Activated naive CD8-positive, alpha-beta T cell treated with anti-CD3 and anti-CD28 coated beads, Interleukin-2, amount 50 U/mL, for 24 hours (primary cell): ENCODE measurements around the gene CDH13.
A peak's percentile ranks its signal among the peaks of the same experiment; 100 is the strongest.

Experiments
- ATAC-seq: fragments of 150-1000 bp; cut with Tn5 transposase; one replicate; pipeline ENCODE4 v1.10.0; 2021
- DNase-seq: peaks from one replicate; pipeline ENCODE4 v3.0.0; 2021
- H3K27ac Mint-ChIP-seq: one replicate; pipeline ENCODE4 v1.8.0; 2021; ENCODE audit warnings: mild to moderate bottlenecking, mixed read lengths
- H3K27me3 Mint-ChIP-seq: one replicate; pipeline ENCODE4 v1.8.0; 2021; ENCODE audit warnings: mixed read lengths
- H3K36me3 Mint-ChIP-seq: one replicate; pipeline ENCODE4 v1.8.0; 2021; ENCODE audit warnings: low read depth, mixed read lengths
- H3K4me1 Mint-ChIP-seq: one replicate; pipeline ENCODE4 v1.8.0; 2021; ENCODE audit warnings: mixed read lengths
- H3K4me3 Mint-ChIP-seq: one replicate; pipeline ENCODE4 v1.8.0; 2021; ENCODE audit warnings: mild to moderate bottlenecking, moderate library complexity, mixed read lengths
- H3K9me3 Mint-ChIP-seq: one replicate; pipeline ENCODE4 v1.8.0; 2021; ENCODE audit warnings: mixed read lengths

The CDH13 gene

DNA sequence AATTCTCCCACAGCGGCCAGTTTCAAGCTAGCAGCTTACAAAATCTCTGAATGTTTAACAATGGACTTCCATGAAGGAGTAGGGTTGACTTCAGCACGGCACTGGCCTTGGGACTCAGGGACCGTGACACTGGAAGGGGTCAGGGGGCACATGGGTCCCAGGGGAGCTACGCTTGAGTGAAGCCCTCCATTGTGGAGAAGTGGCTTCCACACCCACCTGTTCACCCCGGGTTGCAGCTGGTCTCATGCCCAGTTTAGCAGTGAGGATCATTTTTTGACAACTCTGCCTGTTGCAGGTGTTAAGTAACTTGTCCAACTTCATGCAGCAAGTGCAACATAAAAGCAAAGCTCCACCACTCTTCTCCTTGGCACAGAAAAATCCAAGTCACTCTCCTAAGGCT lies 510.2 kb downstream of the CDH13 start:
- Mint-ChIP-seq H3K9me3 (peaks cover 6% of the 10 kb centered on the region), H3K4me3 (peak overlapping the region; percentile 61), H3K36me3 (peaks cover 1% of the 10 kb centered on the region), H3K27me3 (no peaks in the 10 kb centered on the region), H3K4me1 (peaks cover 6% of the 10 kb centered on the region), H3K27ac (no peak overlapping the region)
- DNase-seq (no peak), ATAC-seq (no peak)

DNA sequence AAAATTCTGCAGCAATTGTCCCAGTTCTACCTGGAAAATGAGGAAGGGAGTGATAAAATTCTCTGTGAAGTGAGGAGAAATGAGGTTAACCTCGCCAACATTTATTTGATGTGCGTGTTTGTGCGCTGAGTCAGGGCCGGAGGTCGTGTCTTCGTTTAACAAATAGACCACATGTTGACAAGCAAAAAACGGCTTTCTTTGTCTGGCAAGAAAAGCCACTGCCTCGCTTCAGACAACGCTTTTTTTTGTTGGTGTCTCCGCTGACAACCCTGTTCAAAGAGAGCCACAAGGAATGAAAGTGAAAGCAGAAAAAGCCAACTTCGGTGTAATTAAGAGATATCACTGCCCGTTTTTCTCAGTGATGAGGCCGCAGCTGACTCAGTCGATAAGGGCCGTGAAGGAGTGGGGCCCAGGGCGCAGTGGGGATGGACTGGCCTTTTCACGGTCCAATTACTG lies 510.6 kb downstream of the CDH13 start:
- peaks cover 6% of the 10 kb centered on the region for H3K4me1 Mint-ChIP-seq
- peak overlapping the region; percentile 61 for H3K4me3 Mint-ChIP-seq
- H3K36me3 Mint-ChIP-seq = peaks cover 1% of the 10 kb centered on the region
- H3K27ac Mint-ChIP-seq = no peak overlapping the region
- H3K9me3 Mint-ChIP-seq = peaks cover 6% of the 10 kb centered on the region
- ATAC-seq (no peak), DNase-seq (no peak)
- H3K27me3 Mint-ChIP-seq = no peaks in the 10 kb centered on the region

DNA sequence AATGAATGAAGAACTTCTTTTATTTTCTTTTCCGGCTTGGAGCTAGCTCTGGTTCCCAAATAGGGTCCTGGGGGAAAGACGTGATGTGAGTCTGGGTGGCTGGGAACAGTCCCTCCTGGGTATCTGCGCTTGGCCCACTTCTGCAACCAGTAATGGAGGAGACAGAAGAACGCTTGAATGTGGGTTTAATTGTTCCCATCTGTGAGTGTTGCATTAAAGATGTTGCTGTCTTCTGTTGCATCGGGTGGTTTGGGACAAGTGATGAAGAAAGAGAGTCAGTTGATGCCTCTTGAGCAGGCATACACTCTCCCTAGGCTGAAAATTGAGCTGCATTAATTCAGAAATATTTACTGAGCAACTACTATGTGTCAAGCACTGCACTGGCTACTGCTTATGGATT lies 511.1 kb downstream of the CDH13 start:
- ATAC-seq (no peak), DNase-seq (no peak)
- H3K36me3 Mint-ChIP-seq = peaks cover 1% of the 10 kb centered on the region
- peak overlapping the region; percentile 61 for H3K4me3 Mint-ChIP-seq
- H3K27ac Mint-ChIP-seq = no peak overlapping the region
- peaks cover 6% of the 10 kb centered on the region for H3K9me3 Mint-ChIP-seq
- peaks cover 6% of the 10 kb centered on the region for H3K4me1 Mint-ChIP-seq
- no peaks in the 10 kb centered on the region for H3K27me3 Mint-ChIP-seq

DNA sequence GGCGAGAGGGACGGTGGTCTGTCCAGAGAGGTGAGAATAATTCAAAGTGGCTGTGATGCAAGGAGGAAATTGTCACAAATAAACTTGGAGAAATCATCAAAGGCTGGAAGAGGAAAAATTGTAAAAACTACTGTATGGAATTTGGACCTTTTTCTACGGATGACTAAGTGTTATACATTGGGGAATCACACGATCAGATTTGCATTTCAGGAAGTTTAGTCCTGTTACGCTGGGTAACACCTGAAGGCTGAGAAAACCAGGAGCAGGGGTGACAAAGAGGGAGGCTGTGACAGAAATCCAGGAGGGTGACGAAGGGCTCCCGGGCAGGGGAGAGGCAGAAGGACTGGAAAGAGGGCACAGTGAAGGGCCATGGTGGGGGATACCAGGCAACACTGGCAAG lies 511.7 kb downstream of the CDH13 start:
- Mint-ChIP-seq H3K27me3 (no peaks in the 10 kb centered on the region), H3K9me3 (peaks cover 6% of the 10 kb centered on the region), H3K36me3 (peaks cover 1% of the 10 kb centered on the region), H3K4me1 (peaks cover 6% of the 10 kb centered on the region), H3K27ac (no peak overlapping the region), H3K4me3 (no peak overlapping the region)
- ATAC-seq = no peak
- DNase-seq = no peak

DNA sequence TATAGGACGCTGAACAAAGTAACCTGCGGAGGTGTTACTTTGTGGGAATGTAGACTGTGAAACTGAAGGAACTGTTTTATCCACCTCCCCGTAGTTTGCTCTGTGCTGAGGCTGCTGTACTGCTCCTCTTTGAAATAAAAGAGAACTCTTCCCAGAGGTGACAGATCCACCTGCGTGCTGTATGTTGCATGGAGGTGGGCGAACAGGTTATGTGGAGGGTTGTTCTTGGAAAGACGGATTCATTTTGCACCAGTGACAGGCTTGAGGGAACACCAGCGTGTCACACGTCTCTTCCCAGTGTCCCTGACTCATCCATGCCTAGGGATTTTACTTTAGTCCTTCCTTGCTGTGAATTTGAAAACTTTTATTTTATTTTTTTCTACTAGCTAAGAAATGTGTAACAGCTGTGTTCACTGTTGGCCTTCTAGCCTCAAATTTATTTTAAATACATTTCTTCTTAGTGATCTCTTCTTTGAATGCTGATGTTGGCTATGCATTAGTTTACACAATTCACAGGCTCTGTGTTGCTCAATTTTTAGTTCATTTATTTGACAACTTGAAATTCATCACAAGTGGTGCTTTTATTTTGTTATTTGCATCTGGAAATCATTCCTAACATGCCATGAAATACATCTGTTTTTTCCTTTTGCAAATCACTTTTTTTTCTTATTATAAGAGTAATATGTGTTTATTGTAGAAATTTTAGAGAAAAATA lies 512.4 kb downstream of the CDH13 start:
- Mint-ChIP-seq H3K27me3 (no peaks in the 10 kb centered on the region), H3K27ac (no peak overlapping the region), H3K9me3 (peaks cover 6% of the 10 kb centered on the region)

DNA sequence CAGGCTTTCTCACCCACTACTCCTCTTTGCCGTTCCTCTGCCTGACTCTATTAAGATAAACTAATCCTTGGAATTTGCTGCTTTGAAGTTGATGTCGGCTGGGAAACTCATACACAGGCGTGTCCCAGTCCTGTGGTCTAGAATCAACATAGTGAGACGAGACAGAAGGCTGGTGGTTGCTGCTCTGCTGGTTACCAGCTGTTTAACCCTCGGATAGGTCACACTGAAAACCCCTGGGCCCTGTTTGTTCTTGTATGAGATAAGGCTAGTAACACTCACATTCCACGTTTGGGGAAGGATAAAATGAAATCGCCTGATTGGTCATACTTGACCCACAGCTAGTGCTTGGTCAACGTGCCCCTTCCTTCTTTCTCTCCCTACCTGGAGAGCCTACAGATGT lies 517.0 kb downstream of the CDH13 start:
- Mint-ChIP-seq H3K9me3 (peaks cover 6% of the 10 kb centered on the region), H3K4me3 (no peak overlapping the region), H3K4me1 (no peaks in the 10 kb centered on the region), H3K27ac (no peak overlapping the region), H3K36me3 (no peaks in the 10 kb centered on the region), H3K27me3 (no peaks in the 10 kb centered on the region)
- DNase-seq (no peak), ATAC-seq (no peak)

More for the DNA sequence above, 512.4 kb downstream of the CDH13 start:
- DNase-seq (no peak), ATAC-seq (no peak)
- Mint-ChIP-seq H3K4me3 (no peak overlapping the region), H3K4me1 (peaks cover 6% of the 10 kb centered on the region), H3K36me3 (peaks cover 1% of the 10 kb centered on the region)

DNA sequence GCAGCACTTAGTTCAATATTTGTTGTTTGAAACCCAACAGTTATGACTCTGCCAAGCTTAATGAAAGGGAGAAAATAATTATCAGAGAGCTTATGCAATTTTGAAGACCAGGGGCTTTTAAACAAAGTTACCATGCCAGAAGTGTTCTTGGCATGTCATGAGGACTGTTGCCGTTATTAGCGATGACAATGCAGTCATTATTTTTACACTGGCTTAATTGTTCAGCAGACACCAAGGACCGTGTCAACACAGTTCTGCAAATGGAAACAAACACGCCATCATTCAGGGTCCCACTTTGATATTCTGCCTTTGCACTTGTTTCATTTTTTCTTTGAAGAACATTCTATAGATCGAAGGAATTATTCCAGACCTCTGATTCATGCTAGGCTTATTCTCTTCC lies 518.5 kb downstream of the CDH13 start:
- Mint-ChIP-seq H3K4me3 (no peak overlapping the region), H3K27me3 (no peaks in the 10 kb centered on the region), H3K27ac (no peak overlapping the region), H3K36me3 (no peaks in the 10 kb centered on the region), H3K9me3 (peaks cover 9% of the 10 kb centered on the region), H3K4me1 (no peaks in the 10 kb centered on the region)
- no peak for DNase-seq
- ATAC-seq = no peak

DNA sequence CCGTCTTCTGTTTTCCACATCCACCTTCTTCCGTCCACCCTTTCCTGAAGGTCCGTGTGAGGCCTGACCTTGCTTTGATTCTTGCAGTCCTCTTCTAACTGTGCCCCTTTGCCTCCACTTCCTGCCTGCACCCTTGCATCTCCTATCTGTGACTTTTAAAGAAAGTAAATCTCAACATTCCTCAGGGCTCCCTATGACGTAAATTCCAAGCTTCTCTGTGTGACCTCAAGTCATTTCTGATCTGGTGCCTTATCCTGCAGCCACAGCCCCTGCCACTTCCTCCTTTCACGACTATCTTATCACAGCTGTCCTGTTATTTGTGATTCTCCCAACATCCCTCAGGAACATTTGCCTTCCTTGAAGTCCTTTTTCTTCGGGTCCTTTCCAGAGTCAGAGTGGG lies 520.5 kb downstream of the CDH13 start:
- Mint-ChIP-seq H3K9me3 (peaks cover 3% of the 10 kb centered on the region), H3K36me3 (no peaks in the 10 kb centered on the region)
- no peak for ATAC-seq

DNA sequence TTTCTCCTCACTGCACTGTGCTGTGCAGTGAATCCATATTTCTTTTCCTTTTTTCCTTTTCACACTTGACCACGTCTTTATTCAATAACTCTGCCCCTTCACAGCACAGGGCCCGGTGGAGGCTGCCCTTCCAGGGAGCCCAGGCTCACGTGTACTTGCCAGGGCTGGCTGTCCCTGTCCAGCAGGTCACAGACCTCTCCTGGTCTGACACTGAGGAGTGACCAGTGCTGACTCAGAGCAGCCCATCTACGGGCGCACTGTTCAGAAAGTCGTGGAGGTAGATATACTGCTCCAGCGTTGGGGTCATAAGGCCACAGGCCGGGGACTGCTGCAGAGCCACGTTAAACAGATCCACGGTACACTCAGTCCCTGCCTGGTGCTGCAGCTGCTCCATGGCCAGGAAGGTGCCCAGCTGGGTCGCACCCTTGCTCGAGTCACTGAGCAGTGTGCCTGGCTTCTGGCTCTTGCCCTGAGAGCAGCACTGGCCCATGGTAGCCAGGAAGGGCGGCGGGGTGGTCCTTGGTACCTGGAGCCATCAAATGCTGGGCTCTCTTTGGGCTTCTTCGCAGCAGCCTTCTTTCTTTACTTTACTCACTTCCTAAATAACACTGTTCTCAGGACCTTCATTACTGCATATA lies 531.7 kb downstream of the CDH13 start:
- H3K9me3 Mint-ChIP-seq = peaks cover 6% of the 10 kb centered on the region
- DNase-seq (no peak), ATAC-seq (no peak)
- H3K4me1 Mint-ChIP-seq = no peaks in the 10 kb centered on the region
- no peaks in the 10 kb centered on the region for H3K36me3 Mint-ChIP-seq
- H3K27me3 Mint-ChIP-seq = no peaks in the 10 kb centered on the region
- H3K27ac Mint-ChIP-seq = no peak overlapping the region
- H3K4me3 Mint-ChIP-seq = no peak overlapping the region

More for the DNA sequence above, 520.5 kb downstream of the CDH13 start:
- DNase-seq = no peak
- no peaks in the 10 kb centered on the region for H3K4me1 Mint-ChIP-seq
- no peaks in the 10 kb centered on the region for H3K27me3 Mint-ChIP-seq
- H3K4me3 Mint-ChIP-seq = no peak overlapping the region
- H3K27ac Mint-ChIP-seq = no peak overlapping the region

DNA sequence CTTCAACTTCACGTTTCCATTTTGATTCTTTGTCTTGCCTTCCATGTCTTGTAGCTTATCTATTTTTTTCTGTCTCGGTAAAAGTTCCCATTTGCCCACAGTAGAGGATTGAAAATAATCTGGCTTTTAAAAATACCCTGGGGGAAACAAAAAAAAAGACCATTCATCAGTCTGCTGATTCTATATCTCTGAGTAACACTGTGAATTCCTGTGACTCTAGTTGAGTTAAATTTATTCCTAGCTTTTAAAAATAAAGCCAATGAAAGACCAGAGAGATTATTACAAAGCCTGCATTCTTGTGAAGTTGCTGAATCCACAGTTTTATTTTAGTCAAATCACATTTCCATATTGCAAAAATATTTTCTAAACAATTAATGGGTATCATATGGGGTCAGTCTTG lies 532.3 kb downstream of the CDH13 start:
- no peak for ATAC-seq
- H3K27me3 Mint-ChIP-seq = no peaks in the 10 kb centered on the region
- no peak overlapping the region for H3K27ac Mint-ChIP-seq
- H3K9me3 Mint-ChIP-seq = peaks cover 6% of the 10 kb centered on the region
- H3K36me3 Mint-ChIP-seq = no peaks in the 10 kb centered on the region
- no peak for DNase-seq
- no peaks in the 10 kb centered on the region for H3K4me1 Mint-ChIP-seq
- H3K4me3 Mint-ChIP-seq = no peak overlapping the region

DNA sequence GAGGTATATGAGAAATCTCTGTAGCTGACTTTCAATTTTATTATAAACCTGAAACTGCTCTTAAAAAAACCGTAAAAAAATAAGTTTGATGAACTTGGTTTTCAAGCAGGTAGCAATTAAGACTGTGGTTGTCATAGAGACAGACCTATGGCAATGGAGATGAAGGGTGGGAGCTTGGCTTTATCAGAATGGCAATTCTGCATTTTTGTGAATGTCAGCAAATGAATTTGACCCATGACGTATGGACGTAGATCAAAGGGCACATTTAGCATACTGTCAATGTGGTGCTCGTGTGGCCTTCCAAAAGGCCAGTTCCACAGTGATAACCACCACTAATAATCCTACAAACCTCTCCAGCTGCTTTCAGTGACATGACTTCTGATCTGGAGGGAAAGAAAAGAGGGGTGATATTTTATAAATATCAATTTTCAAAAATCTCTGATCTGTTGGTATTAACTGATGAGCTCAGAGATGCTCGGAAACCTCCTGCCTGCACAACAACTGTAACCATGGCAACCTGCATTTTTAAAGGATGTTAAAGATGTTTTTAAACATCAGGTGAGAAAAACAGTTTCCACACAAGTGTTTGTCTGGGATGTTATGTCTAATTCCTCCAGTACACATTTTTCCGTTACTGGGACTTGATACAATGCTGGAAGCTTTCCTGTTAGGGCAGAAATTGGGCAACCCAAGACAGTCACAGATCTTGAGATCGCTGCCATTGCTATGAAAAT lies 533.7 kb downstream of the CDH13 start:
- Mint-ChIP-seq H3K36me3 (no peaks in the 10 kb centered on the region), H3K9me3 (peaks cover 6% of the 10 kb centered on the region), H3K4me1 (no peaks in the 10 kb centered on the region), H3K27ac (no peak overlapping the region), H3K27me3 (no peaks in the 10 kb centered on the region), H3K4me3 (no peak overlapping the region)
- DNase-seq = no peak
- no peak for ATAC-seq

DNA sequence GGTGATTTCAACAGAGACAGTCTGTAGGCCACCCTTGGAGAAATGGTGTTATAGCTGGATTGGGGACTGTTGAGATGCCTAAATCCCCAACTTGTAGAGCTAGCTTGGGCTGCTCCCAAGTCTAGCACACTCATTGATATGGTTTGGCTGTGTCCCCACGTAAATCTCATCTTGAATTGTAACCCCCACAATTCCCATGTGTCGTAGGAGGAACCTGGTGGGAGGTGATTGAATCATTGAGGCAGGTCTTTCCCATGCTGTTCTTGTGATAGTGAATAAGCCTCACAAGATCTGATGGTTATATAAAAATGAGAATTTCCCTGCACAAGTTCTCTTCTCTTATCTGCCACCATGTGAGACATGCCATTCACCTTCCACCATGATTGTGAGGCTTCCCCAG lies 536.0 kb downstream of the CDH13 start:
- no peaks in the 10 kb centered on the region for H3K27me3 Mint-ChIP-seq
- DNase-seq = no peak
- peaks cover 6% of the 10 kb centered on the region for H3K9me3 Mint-ChIP-seq
- ATAC-seq = no peak
- H3K36me3 Mint-ChIP-seq = no peaks in the 10 kb centered on the region
- no peak overlapping the region for H3K4me3 Mint-ChIP-seq
- H3K27ac Mint-ChIP-seq = no peak overlapping the region
- H3K4me1 Mint-ChIP-seq = no peaks in the 10 kb centered on the region

DNA sequence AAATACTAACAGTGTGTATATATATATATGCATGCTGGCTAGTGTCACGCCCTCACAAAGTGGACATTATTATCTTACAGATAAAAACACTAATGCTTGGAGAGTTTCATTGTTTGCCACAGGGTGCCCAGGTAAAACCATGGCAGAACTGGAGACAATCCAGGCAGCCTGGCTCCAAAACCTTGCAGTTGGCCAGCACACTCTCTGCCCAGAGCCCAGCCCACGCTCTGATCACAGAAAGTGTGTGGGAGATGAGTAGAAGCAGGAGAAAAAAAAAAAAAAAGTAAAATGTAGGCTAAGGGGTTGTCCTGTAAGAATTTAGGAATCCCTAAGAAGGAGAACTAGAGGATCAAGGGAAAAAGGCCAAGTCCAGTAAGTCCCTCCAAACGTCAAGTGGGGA lies 538.0 kb downstream of the CDH13 start:
- Mint-ChIP-seq H3K9me3 (peaks cover 4% of the 10 kb centered on the region), H3K4me1 (no peaks in the 10 kb centered on the region), H3K27me3 (no peaks in the 10 kb centered on the region), H3K36me3 (no peaks in the 10 kb centered on the region), H3K27ac (no peak overlapping the region), H3K4me3 (no peak overlapping the region)
- no peak for DNase-seq
- ATAC-seq = no peak

DNA sequence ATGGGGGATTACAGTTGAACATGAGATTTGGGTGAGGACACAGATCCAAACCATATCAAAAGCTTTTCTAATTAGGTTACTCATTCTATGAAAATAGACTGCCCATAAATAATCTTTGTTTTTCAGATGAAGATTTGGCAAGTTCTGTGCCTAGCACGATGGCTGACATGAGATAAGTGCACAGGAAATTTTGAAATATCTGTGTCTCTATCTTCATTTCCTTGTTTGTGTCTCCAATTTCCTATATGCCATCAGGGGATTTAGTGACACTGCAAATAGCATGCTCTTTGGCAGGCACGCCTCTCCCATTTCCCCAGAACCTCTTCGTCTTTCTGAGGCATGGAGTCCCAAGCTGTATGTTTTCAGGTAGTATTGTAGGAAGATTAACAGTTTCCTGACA lies 544.6 kb downstream of the CDH13 start:
- no peaks in the 10 kb centered on the region for H3K27me3 Mint-ChIP-seq

DNA sequence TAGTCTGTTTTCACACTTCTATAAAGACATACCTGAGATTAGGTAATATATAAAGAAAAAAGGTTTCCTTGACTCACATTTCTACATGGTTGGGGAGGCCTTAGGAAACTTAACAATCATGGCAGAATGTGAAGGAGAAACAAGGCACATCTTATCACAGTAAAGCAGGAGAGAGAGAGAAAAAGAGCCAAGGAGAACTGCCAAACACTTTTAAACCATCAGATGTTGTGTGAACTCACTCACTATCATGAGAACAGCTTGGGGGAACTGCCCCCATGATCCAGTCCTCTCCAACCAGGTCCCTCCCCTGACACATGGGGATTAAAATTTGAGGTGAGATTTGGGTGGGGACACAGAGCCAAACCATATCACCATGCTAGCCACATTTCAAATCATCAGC lies 547.9 kb downstream of the CDH13 start:
- H3K27ac Mint-ChIP-seq = no peak overlapping the region
- H3K27me3 Mint-ChIP-seq = no peaks in the 10 kb centered on the region
- ATAC-seq (no peak), DNase-seq (no peak)
- H3K4me3 Mint-ChIP-seq = no peak overlapping the region
- peaks cover under 1% of the 10 kb centered on the region for H3K9me3 Mint-ChIP-seq
- H3K4me1 Mint-ChIP-seq = no peaks in the 10 kb centered on the region
- H3K36me3 Mint-ChIP-seq = no peaks in the 10 kb centered on the region

More for the DNA sequence above, 544.6 kb downstream of the CDH13 start:
- Mint-ChIP-seq H3K4me3 (no peak overlapping the region), H3K27ac (no peak overlapping the region), H3K36me3 (no peaks in the 10 kb centered on the region), H3K9me3 (peaks cover 4% of the 10 kb centered on the region), H3K4me1 (no peaks in the 10 kb centered on the region)
- no peak for ATAC-seq
- no peak for DNase-seq
